NCI-H69 (cell line): ENCODE data around the gene LTB4R.

ENCODE experiments used
- DNase-seq: peaks from one replicate; lab custom pipeline; 2025; lab: John Stamatoyannopoulos, UW

Gene LTB4R

DNA sequence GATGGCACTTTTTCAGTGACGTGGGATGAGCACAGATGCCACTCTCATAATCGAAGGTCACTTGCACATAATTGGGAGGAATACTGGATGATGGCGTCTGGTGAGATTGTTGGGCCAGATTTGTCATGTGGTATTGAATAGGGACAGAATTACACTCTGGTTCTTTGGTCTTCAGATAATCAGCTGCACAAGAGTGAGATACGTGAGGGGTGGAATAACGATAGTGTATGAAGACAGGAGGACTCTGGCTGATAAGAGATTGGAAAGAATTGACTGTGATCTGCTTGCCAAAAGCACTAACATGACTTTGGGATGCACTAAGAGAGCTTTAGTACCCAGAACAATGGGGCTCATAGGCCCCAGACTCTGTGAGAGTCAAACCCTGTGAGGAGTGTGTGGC is 32.9 kb upstream of the LTB4R start:
- DNase-seq, result no peak

DNA sequence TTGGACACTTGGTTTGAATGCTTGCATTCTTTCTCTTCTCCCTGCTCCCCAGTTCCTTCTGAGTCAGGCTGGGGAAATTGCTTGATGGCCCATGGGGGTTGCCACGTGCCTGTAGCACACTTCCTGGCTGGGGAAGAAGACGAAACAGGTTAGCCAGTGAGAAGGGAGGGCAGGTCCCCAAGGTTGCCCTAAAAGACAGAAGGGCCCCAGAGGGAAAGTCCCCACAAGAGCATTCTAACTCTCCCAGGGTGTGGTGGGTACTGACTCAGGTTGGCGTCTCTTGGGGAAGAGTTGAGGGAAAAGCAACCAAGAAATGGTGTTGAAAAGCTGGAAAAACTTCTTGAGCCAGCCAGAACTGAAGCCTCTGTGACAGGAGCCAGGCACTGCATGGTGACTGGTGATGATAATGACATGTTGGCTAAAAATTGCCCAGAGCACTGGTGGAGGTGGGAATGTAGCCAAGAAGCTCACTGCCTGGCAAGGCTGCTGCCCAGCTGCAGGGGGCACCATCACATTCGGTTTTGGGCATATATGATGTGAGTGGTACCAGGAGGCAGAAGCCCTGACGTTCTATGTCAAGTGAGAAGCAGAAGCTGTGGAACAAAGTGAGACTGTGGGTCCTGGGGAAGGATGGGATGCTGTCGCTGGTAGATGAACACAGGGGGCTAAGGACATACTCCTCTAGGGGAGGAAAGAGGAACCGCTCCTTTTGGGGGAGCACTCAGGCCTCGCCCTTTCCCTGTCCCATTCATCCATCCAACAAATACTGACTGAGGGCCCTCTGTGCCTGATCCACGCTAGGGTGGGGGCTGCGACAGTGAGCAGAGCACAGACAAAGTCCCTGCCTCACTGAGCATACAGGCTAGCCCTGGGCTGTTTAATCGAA is 31.8 kb upstream of the LTB4R start:
- peak; percentile 88 for DNase-seq

DNA sequence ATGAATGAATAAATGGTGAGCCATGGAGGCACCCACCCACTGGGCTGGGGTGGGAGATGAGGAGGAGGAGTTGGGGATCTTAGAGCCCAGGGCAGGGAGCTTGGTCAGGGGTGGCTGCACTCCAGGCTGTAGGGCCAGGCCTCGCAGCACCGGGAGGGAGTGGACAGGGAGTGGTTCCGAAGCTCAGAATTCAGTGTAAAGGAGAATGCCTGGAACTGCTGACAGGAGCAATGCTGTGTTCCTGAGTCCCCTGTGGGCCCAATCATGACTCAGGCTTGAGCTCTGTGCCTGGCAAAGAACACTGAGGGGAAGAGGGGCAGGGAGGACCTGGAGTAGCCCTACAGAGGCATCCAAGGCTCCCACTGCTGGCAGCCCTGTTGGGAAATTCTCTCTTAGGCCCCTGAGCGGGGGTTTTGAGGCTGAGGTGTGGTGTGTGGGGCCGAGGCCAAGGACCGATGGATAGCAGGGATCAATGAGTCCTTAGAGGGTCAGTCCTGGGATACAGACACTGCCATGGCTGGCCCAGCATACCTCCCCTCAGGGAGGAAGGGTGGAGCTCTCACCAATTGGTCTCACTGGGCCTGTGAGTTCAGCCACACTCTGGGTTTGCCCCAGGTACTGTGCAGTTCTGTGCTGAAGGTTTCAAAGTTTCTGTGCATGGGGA is 30.4 kb upstream of the LTB4R start:
- no peak for DNase-seq

DNA sequence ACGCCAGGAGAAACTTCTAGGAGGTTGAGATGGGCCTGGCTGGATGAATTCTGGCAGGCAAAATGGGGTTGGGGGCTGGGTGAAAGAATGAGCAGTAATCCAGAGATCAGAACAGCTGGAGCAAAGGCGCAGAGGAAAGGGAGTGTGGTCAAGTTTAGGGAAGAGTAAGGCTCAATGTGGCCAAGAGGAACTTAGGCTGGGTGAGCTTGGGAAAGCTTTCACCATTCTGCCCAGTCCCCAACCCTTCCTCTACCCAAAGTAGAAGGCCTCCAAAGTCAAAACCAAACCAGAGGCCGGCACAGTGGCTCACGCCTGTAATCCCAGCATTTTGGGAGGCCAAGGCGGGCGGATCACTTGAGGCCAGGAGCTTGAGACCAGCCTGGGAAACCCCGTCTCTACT is 29.7 kb upstream of the LTB4R start:
- DNase-seq, result no peak

DNA sequence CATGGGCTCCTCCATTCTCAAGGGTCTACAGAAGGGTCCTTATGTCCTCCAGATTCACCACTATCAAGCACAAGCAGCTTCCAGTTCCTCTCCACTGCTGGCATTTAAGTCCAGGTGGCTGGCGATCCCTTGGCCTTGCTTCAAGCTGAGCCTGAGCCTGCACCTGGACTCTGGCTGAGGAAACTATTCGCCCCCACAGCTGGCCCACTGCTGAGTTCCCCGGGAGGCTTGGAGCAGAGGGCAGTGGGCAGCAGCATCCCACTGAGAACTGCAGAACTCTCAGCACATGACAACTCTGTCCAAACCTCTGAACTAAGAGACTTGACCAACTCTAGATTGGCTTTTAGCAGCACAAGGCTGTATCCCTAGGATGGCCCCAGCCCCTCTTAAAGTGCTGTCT is 28.6 kb upstream of the LTB4R start:
- no peak for DNase-seq

DNA sequence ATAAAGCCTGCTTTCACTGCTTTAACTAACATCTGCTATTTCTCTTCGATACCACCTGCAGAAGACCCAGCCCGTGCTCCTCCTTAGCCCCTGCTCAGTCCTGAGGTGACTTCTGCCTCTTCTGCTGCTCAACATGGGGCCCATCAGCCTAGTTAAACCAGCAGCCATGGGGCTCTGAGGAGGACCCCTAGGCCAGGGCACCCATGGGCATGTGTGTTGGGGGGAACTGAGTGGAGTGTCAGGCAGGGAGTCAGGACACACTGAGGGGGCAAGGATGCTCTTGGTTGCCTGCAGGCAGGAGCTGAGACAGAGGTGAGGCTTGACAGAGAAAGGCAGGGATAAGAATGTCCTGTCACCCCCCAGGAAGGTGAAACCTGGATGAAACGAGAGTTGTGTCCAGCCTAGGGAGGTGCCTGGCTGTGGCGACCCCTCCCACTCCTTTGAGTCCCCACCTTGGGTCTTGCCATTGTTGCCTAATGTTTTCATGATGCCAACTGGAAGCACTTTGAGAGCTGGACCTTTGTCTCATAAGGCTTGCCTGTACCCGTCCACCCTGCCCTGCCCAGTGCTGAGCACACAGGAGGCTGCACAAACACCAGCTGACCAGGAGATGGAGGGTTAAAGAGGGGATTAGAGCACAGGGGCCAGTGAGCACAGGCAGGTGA is 27.4 kb upstream of the LTB4R start:
- DNase-seq, result no peak

DNA sequence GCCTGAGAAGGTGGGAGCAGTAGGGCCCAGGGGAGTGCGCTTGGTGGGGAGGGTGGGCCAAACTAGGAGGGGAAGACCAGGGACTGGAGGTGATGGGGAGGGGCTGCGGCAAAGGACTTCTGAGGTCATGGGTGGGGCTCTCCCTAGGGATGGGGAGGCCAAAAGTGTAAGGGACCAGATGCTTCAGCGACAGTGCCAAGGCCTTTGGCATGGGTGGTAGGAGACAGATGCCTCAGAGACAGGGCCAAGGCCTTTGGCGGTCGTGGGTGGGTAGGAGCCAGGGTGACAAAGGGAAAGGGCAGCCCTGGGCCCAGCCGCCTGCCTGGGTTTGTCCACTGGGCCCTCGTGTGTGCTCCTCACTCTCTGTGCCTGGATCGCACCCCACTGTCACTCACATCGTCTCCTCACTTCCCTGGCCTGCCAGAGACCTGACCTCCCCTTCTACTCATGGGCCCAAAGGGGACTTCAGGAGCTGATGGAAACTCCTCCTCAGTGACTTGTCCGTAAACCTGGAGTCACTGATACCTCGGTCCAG is 26.7 kb upstream of the LTB4R start:
- no peak for DNase-seq

DNA sequence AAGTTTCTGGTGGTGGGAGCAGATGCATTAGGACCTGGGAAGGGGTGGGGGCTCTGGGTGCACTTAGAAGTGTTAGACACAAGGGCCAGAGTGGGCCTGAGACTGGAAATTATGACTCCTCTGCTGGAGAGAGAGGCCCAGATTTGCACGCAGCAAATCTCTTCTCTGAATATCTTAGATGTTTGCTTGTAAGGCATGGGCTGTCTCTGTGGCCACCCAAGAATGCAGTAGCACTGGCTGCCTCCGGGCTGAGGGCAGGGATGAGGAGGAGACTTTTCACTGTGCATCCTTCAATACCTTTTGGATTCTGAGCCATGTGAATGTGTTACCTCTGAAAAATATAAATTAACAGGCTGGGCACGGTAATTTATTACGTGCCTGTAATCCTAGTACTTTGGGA is 26.0 kb upstream of the LTB4R start:
- no peak for DNase-seq

DNA sequence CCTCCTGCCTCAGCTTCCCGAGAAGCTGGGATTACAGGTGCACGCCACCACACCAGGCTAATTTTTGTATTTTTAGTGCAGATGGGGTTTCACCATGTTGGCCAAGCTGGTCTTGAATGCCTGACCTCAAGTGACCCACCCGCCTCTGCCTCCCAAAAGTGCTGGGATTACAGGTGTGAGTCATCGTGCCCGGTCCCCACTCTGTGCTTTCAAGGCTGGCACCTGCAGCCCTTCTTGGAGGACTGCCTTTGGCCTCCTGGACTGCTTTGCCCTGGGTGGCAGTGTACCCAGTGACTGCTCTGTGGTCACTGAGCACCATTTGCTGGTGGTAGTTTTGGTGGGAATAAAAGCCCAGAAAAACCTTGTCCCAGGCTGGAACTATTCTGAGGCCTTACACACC is 24.3 kb upstream of the LTB4R start:
- no peak for DNase-seq

DNA sequence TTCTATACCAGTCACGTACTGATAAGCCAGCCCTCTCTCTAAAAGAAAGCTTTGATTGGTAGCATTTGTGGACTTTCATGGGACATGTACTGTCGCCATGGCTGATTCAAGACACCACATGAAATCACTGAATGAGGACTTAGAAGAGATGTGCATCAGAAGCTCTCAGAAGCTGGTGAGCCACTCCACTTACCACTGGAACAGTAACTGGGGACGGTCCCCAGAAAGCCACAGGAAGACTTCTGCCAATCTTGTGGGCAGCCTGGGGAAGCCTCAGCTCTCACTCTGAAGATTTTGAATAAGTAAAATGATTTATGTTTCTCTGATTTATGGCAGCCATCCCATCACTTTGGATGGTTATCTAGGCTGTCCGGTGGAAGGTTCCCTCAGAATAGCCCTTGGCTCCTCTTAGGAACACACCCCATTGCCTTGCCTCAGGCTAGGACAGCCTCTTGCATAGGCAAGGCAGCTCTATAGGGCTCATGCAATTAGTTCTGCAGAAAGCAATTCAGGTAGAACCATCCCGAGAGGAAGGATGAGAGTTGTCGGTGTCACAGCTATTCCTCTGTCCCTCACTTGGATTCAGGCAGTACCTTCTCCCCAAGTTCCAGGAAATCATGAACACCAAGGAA is 21.5 kb upstream of the LTB4R start:
- no peak for DNase-seq

DNA sequence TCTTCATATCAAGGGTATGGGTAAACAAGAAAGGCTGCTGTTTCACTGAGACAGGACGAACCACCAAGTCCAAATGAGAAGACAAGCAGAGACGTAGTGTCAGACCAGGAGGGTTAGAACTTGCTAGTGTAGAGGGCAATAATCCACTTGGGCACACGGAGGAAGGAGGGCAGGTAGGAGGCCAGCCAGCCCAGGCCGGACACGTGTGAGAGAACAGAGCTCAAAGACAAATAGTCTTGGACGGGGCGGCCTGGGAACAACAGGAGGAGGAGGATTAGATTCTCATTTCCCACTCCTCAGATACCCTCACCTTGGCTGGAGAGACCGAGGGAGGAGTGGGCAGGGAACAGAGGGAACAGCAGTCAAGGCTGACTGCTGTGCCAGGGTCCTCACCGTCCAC is 20.6 kb upstream of the LTB4R start:
- DNase-seq, result no peak

DNA sequence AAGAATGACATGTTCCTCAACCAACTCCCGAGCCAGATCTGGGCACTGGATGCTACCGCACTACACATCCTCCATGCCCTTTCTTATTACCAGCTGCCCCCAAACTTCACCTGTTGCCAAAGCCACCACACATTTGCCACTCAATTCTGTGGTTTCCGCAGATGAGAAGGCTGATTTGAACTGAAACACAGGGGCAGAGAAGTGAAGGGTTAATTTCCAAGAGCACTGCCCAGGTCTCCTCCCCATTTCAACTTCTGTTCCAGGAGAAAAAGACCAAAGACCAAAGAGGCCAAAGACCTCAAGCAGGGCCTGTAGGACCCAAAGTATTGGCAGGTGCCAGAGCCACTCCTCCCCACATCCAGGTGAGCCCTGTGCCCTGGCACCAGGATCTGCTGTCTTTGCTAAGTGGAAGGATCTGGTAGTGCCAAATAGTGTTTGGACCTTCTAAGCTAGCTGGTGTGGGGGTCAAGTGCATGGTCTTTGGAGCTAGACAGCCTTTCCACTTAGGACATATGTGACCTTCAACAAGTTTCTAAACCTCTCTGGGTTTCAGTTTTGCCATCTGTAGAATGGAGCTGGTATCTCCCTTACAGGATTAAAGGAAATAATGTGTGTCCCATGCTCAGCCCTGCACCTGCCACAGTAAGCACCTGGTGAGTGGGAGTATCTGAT is 19.7 kb upstream of the LTB4R start:
- no peak for DNase-seq

DNA sequence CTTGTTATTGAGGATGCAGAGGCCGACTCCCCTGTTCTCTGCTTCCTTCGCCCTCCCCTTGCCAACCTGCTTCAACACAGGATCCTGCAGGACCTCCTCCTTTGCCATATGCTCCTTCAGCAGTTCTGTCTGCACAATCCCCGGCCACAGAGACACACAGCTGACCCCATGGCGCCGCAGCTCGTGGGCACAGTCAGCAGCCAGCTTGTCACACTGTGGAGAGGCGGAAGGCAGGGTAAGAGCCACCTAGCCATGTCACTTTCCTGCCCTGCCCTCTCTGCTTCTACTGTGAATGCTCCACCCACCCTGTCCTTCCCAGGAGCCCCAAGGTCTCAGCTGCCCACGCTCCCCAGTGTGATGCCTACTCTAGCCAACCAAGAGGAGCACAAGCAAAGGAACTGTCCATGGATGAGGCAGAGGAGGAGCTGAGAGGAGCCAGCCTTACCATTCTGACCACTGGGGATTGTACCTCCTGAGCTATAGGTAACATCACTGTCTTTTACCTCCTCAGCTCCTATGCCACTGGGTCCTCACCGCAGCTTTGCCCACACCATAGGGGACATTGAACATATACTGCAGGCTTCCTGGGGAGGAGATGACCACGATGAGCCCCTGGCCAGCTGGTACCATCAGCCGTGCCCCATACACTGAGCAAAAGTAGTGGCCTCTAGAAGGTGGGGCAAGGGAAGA is 19.0 kb upstream of the LTB4R start:
- no peak for DNase-seq

DNA sequence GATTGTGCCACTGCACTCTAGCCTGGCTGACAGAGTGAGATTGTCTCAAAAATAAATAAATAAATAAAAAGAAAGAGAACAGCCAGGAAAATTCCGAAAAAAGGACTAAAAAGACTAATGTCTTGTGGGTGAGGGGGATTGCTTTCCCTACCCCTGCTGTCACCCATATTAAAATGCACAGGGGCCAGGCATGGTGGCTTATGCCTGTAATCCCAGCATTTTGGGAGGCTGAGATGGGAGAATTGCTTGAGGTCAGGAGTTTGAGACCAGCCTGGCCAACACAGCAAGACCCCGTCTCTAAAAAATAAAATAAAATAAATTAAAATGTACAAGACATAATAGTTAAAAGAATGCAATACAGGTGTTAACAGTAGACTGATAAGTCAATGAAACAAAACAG is 17.8 kb upstream of the LTB4R start:
- DNase-seq, result no peak

DNA sequence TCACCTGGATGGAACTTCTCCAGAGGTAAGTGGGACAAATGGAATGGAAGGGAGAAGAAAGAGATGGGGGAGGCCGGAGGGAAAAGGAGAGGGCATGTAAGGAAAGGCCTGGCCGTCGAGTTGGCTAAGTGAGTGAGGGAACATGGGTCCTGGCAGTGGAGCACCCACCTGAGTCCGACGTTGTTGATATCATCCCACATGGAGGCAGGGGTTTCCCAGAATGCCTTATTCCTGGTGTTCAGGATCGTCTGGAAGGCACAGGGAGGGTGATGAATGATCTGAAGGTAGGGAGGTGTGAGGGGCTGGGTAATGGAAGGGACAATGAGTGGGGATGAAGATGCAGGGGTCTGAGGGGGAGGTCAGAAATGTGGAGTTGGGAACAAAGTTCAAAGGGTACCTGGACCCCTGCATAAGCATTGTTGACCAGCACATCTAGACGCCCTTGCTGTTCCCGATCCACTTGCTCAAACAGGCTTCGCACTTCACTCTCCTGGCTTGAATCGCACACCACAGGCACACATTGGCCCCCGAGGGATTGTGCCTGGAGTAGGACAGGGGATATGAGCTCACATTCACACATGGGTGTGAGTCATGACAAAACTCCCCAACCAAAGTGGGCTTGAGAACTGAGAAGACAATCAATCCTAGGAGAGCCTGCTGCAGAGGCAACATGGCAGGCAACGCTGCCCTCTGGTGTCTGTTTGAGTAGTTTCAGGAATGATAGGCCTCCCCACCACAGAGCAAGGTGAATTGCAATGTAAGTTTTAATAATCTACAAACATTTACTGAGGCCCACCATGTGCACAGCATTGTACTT is 14.8 kb upstream of the LTB4R start:
- DNase-seq, result peak; percentile 72

DNA sequence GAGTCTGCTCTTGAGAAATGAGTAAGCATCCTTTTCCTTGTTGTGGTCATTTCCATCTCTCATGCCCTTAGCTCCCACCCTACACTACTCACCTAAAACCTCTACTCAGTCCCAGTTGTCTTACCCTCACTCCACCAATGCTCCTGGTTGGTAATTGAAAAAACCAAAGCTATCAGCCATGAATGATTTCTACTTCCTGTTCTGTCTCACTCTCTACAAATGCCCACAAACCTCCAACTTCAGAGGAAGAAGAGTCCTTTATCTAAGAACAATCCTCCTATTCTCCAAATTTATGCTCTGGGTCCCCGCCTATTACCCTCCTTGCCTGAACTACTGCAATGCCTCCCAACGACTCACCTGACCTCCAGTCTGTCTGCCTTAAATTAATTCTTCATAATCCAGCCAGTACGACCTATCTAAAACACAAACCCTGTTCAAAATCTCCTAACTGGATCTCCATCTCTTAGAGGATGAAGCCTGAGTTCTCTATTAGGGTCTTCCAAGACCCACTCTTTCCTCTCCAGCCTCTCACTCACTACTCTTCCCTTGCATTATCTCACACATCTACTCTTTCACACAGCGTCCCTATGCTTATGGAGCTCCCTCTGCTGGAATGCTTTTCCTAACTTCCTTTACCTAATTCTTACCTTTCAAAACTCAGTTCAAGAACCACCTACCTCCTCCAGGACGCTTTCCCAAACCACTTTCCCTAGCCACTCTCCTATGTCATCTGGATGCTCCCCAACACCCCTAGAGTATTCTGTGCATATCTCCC is 13.9 kb upstream of the LTB4R start:
- DNase-seq, result peak; percentile 76

DNA sequence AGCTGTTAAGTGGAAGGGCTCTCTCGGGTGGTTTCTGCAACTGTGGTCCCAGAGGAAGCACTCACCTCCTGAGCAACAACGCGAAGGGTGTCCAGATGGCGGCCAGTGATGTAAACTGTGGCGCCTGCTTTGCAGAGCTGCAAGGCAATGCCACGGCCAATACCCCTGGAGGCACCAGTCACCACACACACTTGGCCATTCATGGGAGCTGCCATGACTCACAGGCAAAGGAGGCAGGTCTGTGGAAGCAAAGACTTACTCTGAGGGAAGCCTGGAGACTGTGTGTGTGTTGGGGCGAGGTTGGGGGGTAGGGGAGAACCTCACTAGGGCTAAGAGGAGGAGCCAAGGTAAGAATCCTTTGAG is 12.4 kb upstream of the LTB4R start:
- peak; percentile 67 for DNase-seq

DNA sequence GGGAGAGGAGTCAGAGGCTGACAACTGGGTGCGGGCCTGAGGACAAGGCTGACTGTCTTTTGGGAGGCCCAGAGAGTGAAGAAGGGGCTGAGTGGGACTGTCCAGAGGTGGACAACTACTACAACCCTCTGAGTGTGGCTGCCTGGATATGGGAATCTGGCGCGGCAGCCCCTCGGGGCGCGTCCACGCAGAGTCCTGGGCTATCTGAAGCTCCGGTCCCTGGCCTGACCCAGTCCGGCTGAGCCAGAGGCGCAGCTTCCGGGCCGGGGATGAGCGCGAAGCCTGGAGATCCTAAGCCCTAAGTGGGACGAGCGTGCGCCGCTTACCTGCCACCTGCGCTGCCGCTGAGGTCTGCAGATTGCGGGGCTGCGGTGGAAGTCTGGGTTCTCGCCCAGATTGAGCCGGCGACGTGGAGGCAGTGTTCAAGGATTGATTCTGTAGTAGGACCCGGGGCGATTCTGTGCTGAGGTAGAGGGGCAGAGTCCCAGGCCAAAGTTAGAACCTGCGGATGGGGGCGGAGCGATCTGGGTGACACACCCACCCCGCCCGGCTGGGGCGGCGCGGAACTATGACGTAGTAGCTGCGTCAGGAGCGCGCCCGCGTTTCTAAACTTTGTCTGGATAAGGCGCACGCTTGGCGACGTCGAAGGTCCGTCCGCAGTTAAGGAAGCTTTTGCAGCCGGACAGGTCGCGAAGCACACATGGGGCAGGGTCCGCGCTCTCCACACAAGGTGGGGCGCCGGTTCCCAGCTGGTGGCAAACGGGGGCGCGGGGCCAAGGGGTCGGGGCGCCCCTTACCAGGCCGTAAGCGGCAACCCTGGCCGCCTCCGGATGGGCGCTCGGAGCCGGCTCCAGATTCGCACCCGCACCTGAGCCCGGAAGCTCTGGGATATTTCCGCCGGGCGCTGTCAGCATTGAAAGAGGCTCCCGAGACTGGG is 11.8 kb upstream of the LTB4R start, which contains the start of the genes DHRS1 and NOP9:
TSS of gene DHRS1 (minus strand) at position 526 of the 937 bp plus-strand sequence. CDS start 674 bp downstream, outside the sequence.
TSS of gene NOP9 (plus strand) at position 596 of the 937 bp plus-strand sequence. CDS start at position 701, 105 bp downstream.
- peak; percentile 93 for DNase-seq
